Keratinocyte (primary cell): Measurements from ENCODE around the gene GDF2. TPM values are rescaled to one million over a fixed set of nuclear protein-coding genes. Genes with fewer than 3 reads are reported as not detected.

Experiments used
- DNase-seq: peaks from one replicate; pipeline ENCODE4 v3.0.0-alpha.2; 2011; ENCODE audit warnings: low read depth, missing footprints, low spot score
- FAIRE-seq: peaks from 2 replicates; lab custom pipeline; 2011; peaks lifted over from hg19 to GRCh38; lab: Jason Lieb, UNC
- H2AFZ ChIP-seq: 2 replicates; pipeline ENCODE4 v1.6.0; 2012; ENCODE audit warnings: low read length, control low read depth, inconsistent platforms; ENCODE audit not compliant: control insufficient read depth
- H3K27ac ChIP-seq: 2 replicates; pipeline ENCODE4 v1.5.1; 2011; ENCODE audit warnings: low read length; ENCODE audit not compliant: control insufficient read depth, insufficient read depth
- H3K27me3 ChIP-seq: 3 replicates; pipeline ENCODE4 v1.6.0; 2011; ENCODE audit warnings: low read length; ENCODE audit not compliant: control insufficient read depth, insufficient read depth; ENCODE audit errors: extremely low read depth
- H3K36me3 ChIP-seq, 2 experiments: 2 replicates in 1 of 2; 3 replicates in 1 of 2; pipeline ENCODE4 v1.5.1; 2011; ENCODE audit warnings: low read length in 2 of 2, mild to moderate bottlenecking in 1 of 2; ENCODE audit not compliant: control insufficient read depth in 2 of 2, insufficient read depth in 2 of 2; ENCODE audit errors: extremely low read depth in 1 of 2
- H3K4me1 ChIP-seq: 3 replicates; pipeline ENCODE4 v1.5.1; 2011; ENCODE audit warnings: low read length; ENCODE audit not compliant: control insufficient read depth, insufficient read depth; ENCODE audit errors: extremely low read depth
- H3K4me2 ChIP-seq: 3 replicates; pipeline ENCODE4 v1.6.0; 2011; ENCODE audit warnings: low read depth, low read length; ENCODE audit not compliant: control insufficient read depth, insufficient read depth; ENCODE audit errors: extremely low read depth
- H3K4me3 ChIP-seq, 3 experiments: fragments of 200-600 bp in 1 of 3; sonication (generic) in 1 of 3; 2 replicates in 2 of 3; 3 replicates in 1 of 3; pipeline ENCODE4 v1.5.1; 2011 to 2016; ENCODE audit warnings: low read length in 3 of 3, mild to moderate bottlenecking in 3 of 3, control low read depth in 2 of 3, inconsistent platforms in 1 of 3, low read depth in 1 of 3, mixed read lengths in 1 of 3, mixed run types in 1 of 3, moderate library complexity in 1 of 3; ENCODE audit not compliant: control insufficient read depth in 2 of 3, insufficient read depth in 2 of 3; ENCODE audit errors: extremely low read depth in 1 of 3
- H3K79me2 ChIP-seq: 2 replicates; pipeline ENCODE4 v1.6.0; 2012; ENCODE audit warnings: low read length; ENCODE audit not compliant: control insufficient read depth, insufficient read depth
- H3K9ac ChIP-seq: 3 replicates; pipeline ENCODE4 v1.6.0; 2011; ENCODE audit warnings: low read length; ENCODE audit not compliant: control insufficient read depth, insufficient read depth; ENCODE audit errors: extremely low read depth
- H3K9me1 ChIP-seq: 3 replicates; pipeline ENCODE4 v1.6.0; 2011; ENCODE audit warnings: low read length; ENCODE audit not compliant: control insufficient read depth, insufficient read depth; ENCODE audit errors: extremely low read depth
- H3K9me3 ChIP-seq: 2 replicates; pipeline ENCODE4 v1.5.1; 2012; ENCODE audit warnings: low read depth, low read length; ENCODE audit not compliant: control insufficient read depth
- H4K20me1 ChIP-seq: 3 replicates; pipeline ENCODE4 v1.6.0; 2011; ENCODE audit warnings: low read length; ENCODE audit not compliant: control insufficient read depth, insufficient read depth; ENCODE audit errors: extremely low read depth
- CTCF ChIP-seq, 3 experiments: IDR thresholded peaks in 1 of 3; conservative IDR thresholded peaks in 1 of 3; optimal IDR thresholded peaks in 1 of 3; 2 replicates in 2 of 3; 3 replicates in 1 of 3; pipeline versions ENCODE3 to v1.5.1; 2011; ENCODE audit warnings: low read length in 3 of 3, mild to moderate bottlenecking in 3 of 3, moderate library complexity in 2 of 3, control low read depth in 1 of 3, inconsistent platforms in 1 of 3; ENCODE audit not compliant: insufficient read depth in 2 of 3; ENCODE audit errors: extremely low read depth in 1 of 3
- EZH2 ChIP-seq: IDR thresholded peaks from one replicate; pipeline ENCODE4 v1.6.1; 2012; ENCODE audit warnings: inconsistent platforms, mild to moderate bottlenecking, low read length, moderate library complexity
- dilution Hi-C: fragments of 300-500 bp; cut with MboI; formaldehyde crosslinking; loops from one replicate; pipeline ENCODE4 v1.7.0; 2020; ENCODE audit warnings: low sequenced_read_pairs; ENCODE audit not compliant: extremely low pct_ligation_motif_present
- polyA plus RNA-seq, 5 experiments: library from polyadenylated mRNA; depleted of rRNA in 3 of 5; stranded (reverse) in 3 of 5; stranded (forward) in 1 of 5; unstranded in 1 of 5; fragments of >200 nt; gene quantifications; 1 replicate in 1 of 5; 2 replicates in 3 of 5; 3 replicates in 1 of 5; pipeline versions ENCODE4 v1.2.1 to v1.2.3, GENCODE V29; 2011 to 2012; ENCODE audit warnings: missing spikeins in 2 of 5, low read depth in 1 of 5, low replicate concordance in 1 of 5

The GDF2 gene
- polyA plus RNA-seq, 1 donor (not counting 4 experiments of a cell fraction or from before 2014, with no cell fraction given): not detected

DNA sequence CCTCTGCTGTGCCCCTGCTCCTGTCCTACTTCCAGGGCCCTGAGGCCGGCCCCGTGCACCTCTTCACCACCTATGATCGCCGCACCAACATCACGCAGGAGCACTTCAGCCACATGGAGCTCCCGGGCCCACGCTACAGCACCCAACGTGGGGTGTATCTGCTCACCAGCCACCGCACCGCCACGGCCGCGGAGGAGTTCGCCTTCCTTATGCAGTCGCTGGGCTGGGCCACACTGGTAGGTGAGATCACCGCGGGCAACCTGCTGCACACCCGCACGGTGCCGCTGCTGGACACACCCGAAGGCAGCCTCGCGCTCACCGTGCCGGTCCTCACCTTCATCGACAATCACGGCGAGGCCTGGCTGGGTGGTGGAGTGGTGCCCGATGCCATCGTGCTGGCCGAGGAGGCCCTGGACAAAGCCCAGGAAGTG is 27.7 kb downstream of the GDF2 start:
- H3K27me3 ChIP-seq: no peaks in the 10 kb centered on the region
- FAIRE-seq: no peak
- H3K9me1 ChIP-seq: no peaks in the 10 kb centered on the region
- H4K20me1 ChIP-seq: no peaks in the 10 kb centered on the region
- no peak overlapping the region for H3K9ac ChIP-seq
- no peaks in the 10 kb centered on the region for H3K79me2 ChIP-seq
- H3K36me3 ChIP-seq: no peaks in the 10 kb centered on the region
- no peak overlapping the region for H3K4me3 ChIP-seq
- TF ChIP-seq CTCF (optimal IDR thresholded peaks at IDR 0.05 in 1 of 3, IDR thresholded peaks at IDR 0.05 in 1 of 3, conservative IDR thresholded peaks at IDR 0.05 in 1 of 3; ENCODE audit: extremely low read depth in 1 of 3, insufficient read depth in 2 of 3, low read length in 3 of 3): no peak
- no peak for TF ChIP-seq EZH2
- H2AFZ ChIP-seq: no peak overlapping the region
- dilution Hi-C loops: no loop called here
- no peak for DNase-seq
- H3K9me3 ChIP-seq: no peaks in the 10 kb centered on the region
- H3K4me1 ChIP-seq: no peaks in the 10 kb centered on the region
- H3K27ac ChIP-seq: no peak overlapping the region
- H3K4me2 ChIP-seq: no peak overlapping the region

DNA sequence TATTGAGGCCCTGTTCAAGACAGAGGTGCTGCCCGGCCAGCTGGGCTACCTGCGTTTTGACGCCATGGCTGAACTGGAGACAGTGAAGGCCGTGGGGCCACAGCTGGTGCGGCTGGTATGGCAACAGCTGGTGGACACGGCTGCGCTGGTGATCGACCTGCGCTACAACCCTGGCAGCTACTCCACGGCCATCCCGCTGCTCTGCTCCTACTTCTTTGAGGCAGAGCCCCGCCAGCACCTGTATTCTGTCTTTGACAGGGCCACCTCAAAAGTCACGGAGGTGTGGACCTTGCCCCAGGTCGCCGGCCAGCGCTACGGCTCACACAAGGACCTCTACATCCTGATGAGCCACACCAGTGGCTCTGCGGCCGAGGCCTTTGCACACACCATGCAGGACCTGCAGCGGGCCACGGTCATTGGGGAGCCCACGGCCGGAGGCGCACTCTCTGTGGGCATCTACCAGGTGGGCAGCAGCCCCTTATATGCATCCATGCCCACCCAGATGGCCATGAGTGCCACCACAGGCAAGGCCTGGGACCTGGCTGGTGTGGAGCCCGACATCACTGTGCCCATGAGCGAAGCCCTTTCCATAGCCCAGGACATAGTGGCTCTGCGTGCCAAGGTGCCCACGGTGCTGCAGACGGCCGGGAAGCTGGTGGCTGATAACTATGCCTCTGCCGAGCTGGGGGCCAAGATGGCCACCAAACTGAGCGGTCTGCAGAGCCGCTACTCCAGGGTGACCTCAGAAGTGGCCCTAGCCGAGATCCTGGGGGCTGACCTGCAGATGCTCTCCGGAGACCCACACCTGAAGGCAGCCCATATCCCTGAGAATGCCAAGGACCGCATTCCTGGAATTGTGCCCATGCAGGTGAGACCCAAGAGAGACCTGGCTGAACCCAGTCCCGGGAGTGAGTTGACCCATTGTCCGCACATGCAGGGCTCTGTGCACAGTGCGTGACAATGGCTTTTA is 28.7 kb downstream of the GDF2 start:
- Histone ChIP-seq H3K27me3 (no peaks in the 10 kb centered on the region), H2AFZ (no peak overlapping the region), H4K20me1 (no peaks in the 10 kb centered on the region), H3K9me1 (no peaks in the 10 kb centered on the region), H3K9me3 (no peaks in the 10 kb centered on the region), H3K4me1 (no peaks in the 10 kb centered on the region), H3K4me2 (no peak overlapping the region), H3K4me3 (no peak overlapping the region), H3K27ac (no peak overlapping the region), H3K79me2 (no peaks in the 10 kb centered on the region), H3K36me3 (no peaks in the 10 kb centered on the region), H3K9ac (no peak overlapping the region)
- dilution Hi-C loops: no loop called here
- TF ChIP-seq CTCF (optimal IDR thresholded peaks at IDR 0.05 in 1 of 3, IDR thresholded peaks at IDR 0.05 in 1 of 3, conservative IDR thresholded peaks at IDR 0.05 in 1 of 3; ENCODE audit: extremely low read depth in 1 of 3, insufficient read depth in 2 of 3, low read length in 3 of 3) (no peak), EZH2 (no peak)
- DNase-seq (no peak), FAIRE-seq (no peak)
